GM12892 (cell line): ENCODE data around the gene PCNX1.
"Not testable (repeated sequence)": the region's sequence is repeated elsewhere in the genome, so short reads cannot be mapped to it uniquely, and the experiment has no call there.

ENCODE experiments used
- DNase-seq: peaks from one replicate; pipeline ENCODE4 v3.0.0; 2011; ENCODE audit not compliant: insufficient read length
- FAIRE-seq: peaks from 2 replicates; lab custom pipeline; 2011; peaks lifted over from hg19 to GRCh38; lab: Jason Lieb, UNC
- POLR2A ChIP-seq: IDR thresholded peaks from 2 replicates; pipeline ENCODE4 v1.6.1; 2011; ENCODE audit warnings: low read depth, low read length, control low read depth
- POLR2AphosphoS5 ChIP-seq: IDR thresholded peaks from 2 replicates; pipeline ENCODE4 v1.6.1; 2011; ENCODE audit warnings: low read depth, low read length, control low read depth
- TAF1 ChIP-seq: IDR thresholded peaks from 2 replicates; pipeline ENCODE4 v1.6.1; 2011; ENCODE audit warnings: low read depth, mild to moderate bottlenecking, control low read depth, low read length, borderline replicate concordance

PCNX1 gene

GRCh38 chr14:71115306-71115705, 208.0 kb downstream of the PCNX1 start:
- DNase-seq (no peak), FAIRE-seq (no peak)
- TF ChIP-seq POLR2A (no peak), TAF1 (no peak), POLR2AphosphoS5 (no peak)

GRCh38 chr14:71115821-71116567, 208.7 kb downstream of the PCNX1 start:
- no peak for DNase-seq
- TF ChIP-seq POLR2AphosphoS5, result no peak
- TF ChIP-seq POLR2A, result no peak
- TF ChIP-seq TAF1, result no peak
- no peak for FAIRE-seq

GRCh38 chr14:71116568-71117122, 209.4 kb downstream of the PCNX1 start:
- no peak for TF ChIP-seq POLR2AphosphoS5
- no peak for TF ChIP-seq TAF1
- TF ChIP-seq POLR2A, result no peak
- DNase-seq (no peak), FAIRE-seq (peak; percentile 62)

- FAIRE-seq, result no peak
- no peak for DNase-seq
- TF ChIP-seq POLR2AphosphoS5, result no peak
- TF ChIP-seq TAF1, result no peak
- no peak for TF ChIP-seq POLR2A
These were observed 210.8 kb downstream of the PCNX1 start for GRCh38 chr14:71117839-71118743.

GRCh38 chr14:71119075-71119474, 211.8 kb downstream of the PCNX1 start:
- DNase-seq, result no peak
- TF ChIP-seq POLR2A (no peak), POLR2AphosphoS5 (no peak), TAF1 (no peak)
- no peak for FAIRE-seq

GRCh38 chr14:71119832-71120231, 212.6 kb downstream of the PCNX1 start:
- TF ChIP-seq POLR2A (no peak), TAF1 (no peak), POLR2AphosphoS5 (no peak)
- no peak for DNase-seq
- FAIRE-seq, result no peak

- FAIRE-seq, result no peak
- no peak for TF ChIP-seq TAF1
- TF ChIP-seq POLR2AphosphoS5, result no peak
- no peak for TF ChIP-seq POLR2A
- DNase-seq, result no peak
These were observed 213.7 kb downstream of the PCNX1 start for GRCh38 chr14:71121001-71121400.

- no peak for FAIRE-seq
These were observed 214.5 kb downstream of the PCNX1 start for GRCh38 chr14:71121711-71122110.

GRCh38 chr14:71122866-71123565, 215.8 kb downstream of the PCNX1 start:
- no peak for FAIRE-seq
- no peak for TF ChIP-seq TAF1
- no peak for TF ChIP-seq POLR2A
- no peak for TF ChIP-seq POLR2AphosphoS5
- no peak for DNase-seq

More at GRCh38 chr14:71121711-71122110, 214.5 kb downstream of the PCNX1 start:
- no peak for DNase-seq
- TF ChIP-seq TAF1 (no peak), POLR2A (no peak), POLR2AphosphoS5 (no peak)

GRCh38 chr14:71123579-71124135, 216.4 kb downstream of the PCNX1 start:
- DNase-seq (no peak), FAIRE-seq (no peak)
- TF ChIP-seq POLR2A (no peak), TAF1 (no peak), POLR2AphosphoS5 (no peak)

- not testable (repeated sequence) for FAIRE-seq, DNase-seq
These were observed 222.6 kb downstream of the PCNX1 start for GRCh38 chr14:71129716-71130490.
